Muscle layer of colon (tissue), 2 donors: ENCODE data around the gene NECAB2.

Source experiments
- H3K27ac ChIP-seq: one replicate; pipeline ENCODE4 v1.7.0; 2013; ENCODE audit warnings: low read depth, mild to moderate bottlenecking, low read length, moderate library complexity
- H3K27me3 ChIP-seq, 2 donors: one replicate each; pipeline ENCODE4 v1.7.0; 2013; ENCODE audit warnings: low read length in 2 of 2, mild to moderate bottlenecking in 2 of 2; ENCODE audit not compliant: insufficient read depth in 2 of 2, control insufficient read depth in 1 of 2
- H3K36me3 ChIP-seq: one replicate; pipeline ENCODE4 v1.7.0; 2013; ENCODE audit warnings: mild to moderate bottlenecking, low read length; ENCODE audit not compliant: insufficient read depth
- H3K4me1 ChIP-seq: one replicate; pipeline ENCODE4 v1.7.0; 2013; ENCODE audit warnings: mild to moderate bottlenecking, low read length; ENCODE audit not compliant: insufficient read depth
- H3K4me3 ChIP-seq, 2 donors: one replicate each; pipeline ENCODE4 v1.7.0; 2013; ENCODE audit warnings: low read length in 2 of 2, low read depth in 1 of 2, mild to moderate bottlenecking in 1 of 2, moderate library complexity in 1 of 2
- H3K9ac ChIP-seq: one replicate; pipeline ENCODE4 v1.7.0; 2013; ENCODE audit warnings: low read length
- H3K9me3 ChIP-seq: one replicate; pipeline ENCODE4 v1.7.0; 2013; ENCODE audit warnings: mild to moderate bottlenecking, low read length
- donor health status: abdominal sarcoma.
- donor health status: Adenocarcinoma of cecum.

NECAB2 gene

GRCh38 chr16:83972256-83973008, 4.4 kb downstream of the NECAB2 start:
- H3K36me3 ChIP-seq = no peaks in the 10 kb centered on the region
- H3K9me3 ChIP-seq = no peaks in the 10 kb centered on the region
- no peak overlapping the region for H3K27ac ChIP-seq
- no peak overlapping the region for H3K9ac ChIP-seq
- H3K4me1 ChIP-seq = no peaks in the 10 kb centered on the region
- H3K4me3 ChIP-seq = no peak overlapping the region
- peaks cover 0 to 13% of the 10 kb centered on the region in 2 donors for H3K27me3 ChIP-seq

GRCh38 chr16:83973077-83973476, 5.0 kb downstream of the NECAB2 start:
- Histone ChIP-seq H3K27ac (no peak overlapping the region), H3K27me3 (peaks cover 0 to 13% of the 10 kb centered on the region in 2 donors), H3K9ac (no peak overlapping the region), H3K36me3 (no peaks in the 10 kb centered on the region), H3K4me3 (no peak overlapping the region), H3K9me3 (no peaks in the 10 kb centered on the region), H3K4me1 (no peaks in the 10 kb centered on the region)

DNA sequence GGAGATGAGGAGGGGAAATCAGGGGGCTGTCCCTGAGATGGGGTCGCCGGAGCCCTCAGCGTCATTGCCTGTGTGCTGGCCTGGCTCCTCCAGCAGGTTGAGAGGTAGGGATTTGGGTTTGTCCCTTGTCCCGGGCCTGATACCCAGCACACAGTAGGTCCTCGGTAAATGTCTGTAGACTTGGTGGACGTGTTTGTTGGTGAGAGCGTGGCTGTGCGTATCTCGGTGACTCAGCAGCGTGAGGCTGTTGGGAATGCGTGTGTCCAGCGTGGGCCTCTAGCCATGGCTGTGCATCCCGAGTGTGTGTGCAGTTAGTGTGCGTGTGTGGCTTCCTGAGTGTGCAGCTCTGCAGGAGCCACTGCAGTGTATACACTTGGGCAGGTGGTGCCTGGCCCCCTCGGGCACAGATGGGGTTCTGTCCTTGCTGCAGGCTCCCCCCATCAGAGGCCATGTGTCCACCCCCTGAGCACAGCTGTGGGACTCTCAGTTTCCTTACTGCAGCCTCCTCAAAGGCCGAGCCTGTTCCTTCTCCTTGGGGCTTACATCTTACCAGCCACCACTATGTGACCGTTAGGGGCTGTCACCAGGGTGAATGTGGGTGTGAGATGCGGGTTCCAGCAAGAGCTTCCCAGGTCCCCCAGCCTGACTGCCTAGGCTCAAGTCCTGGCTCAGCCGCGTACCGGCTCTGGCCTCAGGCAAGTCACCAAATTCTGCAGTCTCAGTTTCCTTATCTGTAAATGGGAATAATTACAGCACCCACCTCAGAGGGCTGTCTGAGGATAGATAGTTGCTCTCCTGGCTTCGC, 5.7 kb downstream of the NECAB2 start:
- Histone ChIP-seq H3K27me3 (peaks cover 0 to 12% of the 10 kb centered on the region in 2 donors), H3K4me3 (no peak overlapping the region), H3K36me3 (no peaks in the 10 kb centered on the region), H3K27ac (no peak overlapping the region), H3K9ac (no peak overlapping the region), H3K9me3 (no peaks in the 10 kb centered on the region), H3K4me1 (no peaks in the 10 kb centered on the region)

DNA sequence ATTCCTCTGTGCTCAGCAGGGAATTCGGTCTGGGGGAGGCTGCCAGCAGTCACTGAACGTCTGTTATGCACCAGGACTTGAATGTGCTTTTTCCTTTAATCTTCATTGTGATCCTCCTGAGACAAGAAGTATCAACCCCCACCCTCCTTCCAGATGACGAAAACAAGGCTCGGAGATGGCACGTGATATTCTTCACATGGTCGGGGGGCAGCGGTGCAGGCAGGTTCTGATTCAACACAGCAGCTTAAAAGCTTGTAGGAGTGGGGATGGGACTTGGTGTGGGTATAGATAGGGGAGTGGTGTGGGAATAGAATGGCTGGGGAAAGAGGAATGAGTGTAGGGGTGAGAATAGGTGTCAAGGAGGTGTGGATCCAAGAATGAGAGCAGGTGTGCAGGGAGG, 6.4 kb downstream of the NECAB2 start:
- Histone ChIP-seq H3K36me3 (no peaks in the 10 kb centered on the region), H3K4me3 (no peak overlapping the region), H3K9me3 (no peaks in the 10 kb centered on the region), H3K4me1 (no peaks in the 10 kb centered on the region), H3K27ac (no peak overlapping the region), H3K27me3 (peaks cover 0 to 5% of the 10 kb centered on the region in 2 donors), H3K9ac (no peak overlapping the region)

- Histone ChIP-seq H3K4me1 (no peaks in the 10 kb centered on the region), H3K4me3 (no peak overlapping the region), H3K9ac (no peak overlapping the region), H3K27ac (no peak overlapping the region), H3K27me3 (no peaks in the 10 kb centered on the region), H3K36me3 (no peaks in the 10 kb centered on the region), H3K9me3 (no peaks in the 10 kb centered on the region)
Observed at GRCh38 chr16:83975590-83976260, 7.7 kb downstream of the NECAB2 start.

- H3K4me1 ChIP-seq = no peaks in the 10 kb centered on the region
- H3K4me3 ChIP-seq = no peak overlapping the region
- no peak overlapping the region for H3K9ac ChIP-seq
- no peaks in the 10 kb centered on the region for H3K9me3 ChIP-seq
- no peaks in the 10 kb centered on the region for H3K27me3 ChIP-seq
- H3K36me3 ChIP-seq = no peaks in the 10 kb centered on the region
- H3K27ac ChIP-seq = no peak overlapping the region
Observed at GRCh38 chr16:83977056-83977815, 9.2 kb downstream of the NECAB2 start.

GRCh38 chr16:83978401-83978904, 10.4 kb downstream of the NECAB2 start:
- Histone ChIP-seq H3K36me3 (no peaks in the 10 kb centered on the region), H3K27me3 (no peaks in the 10 kb centered on the region), H3K9me3 (no peaks in the 10 kb centered on the region)

GRCh38 chr16:83979441-83979840, 11.4 kb downstream of the NECAB2 start:
- H3K36me3 ChIP-seq = no peaks in the 10 kb centered on the region
- no peak overlapping the region for H3K4me3 ChIP-seq
- H3K9ac ChIP-seq = no peak overlapping the region
- no peaks in the 10 kb centered on the region for H3K4me1 ChIP-seq
- no peak overlapping the region for H3K27ac ChIP-seq
- H3K9me3 ChIP-seq = no peaks in the 10 kb centered on the region
- no peaks in the 10 kb centered on the region for H3K27me3 ChIP-seq

More at GRCh38 chr16:83978401-83978904, 10.4 kb downstream of the NECAB2 start:
- H3K4me3 ChIP-seq = no peak overlapping the region
- H3K27ac ChIP-seq = no peak overlapping the region
- no peak overlapping the region for H3K9ac ChIP-seq
- H3K4me1 ChIP-seq = no peaks in the 10 kb centered on the region

DNA sequence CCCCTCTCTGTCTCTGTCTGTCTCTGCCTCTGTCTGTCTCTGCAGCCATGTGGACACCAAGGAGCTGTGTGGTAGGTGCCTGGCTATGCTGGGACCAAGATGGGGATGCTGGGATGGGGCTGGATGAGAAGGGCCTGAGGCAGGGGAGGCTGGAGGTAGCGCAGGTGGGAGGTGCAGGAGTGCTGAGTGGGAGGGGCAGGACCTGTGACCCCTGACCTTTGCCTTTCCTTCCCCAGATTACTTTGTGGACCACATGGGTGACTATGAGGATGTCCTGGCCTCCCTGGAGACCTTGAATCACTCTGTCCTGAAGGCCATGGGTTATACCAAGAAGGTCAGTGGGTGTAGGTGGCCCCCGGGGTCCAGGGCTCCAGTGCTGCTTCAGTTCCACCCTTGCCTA, 12.8 kb downstream of the NECAB2 start:
- no peak overlapping the region for H3K4me3 ChIP-seq
- no peaks in the 10 kb centered on the region for H3K4me1 ChIP-seq
- no peaks in the 10 kb centered on the region for H3K27me3 ChIP-seq
- H3K9me3 ChIP-seq = no peaks in the 10 kb centered on the region
- H3K27ac ChIP-seq = no peak overlapping the region
- H3K36me3 ChIP-seq = no peaks in the 10 kb centered on the region
- H3K9ac ChIP-seq = no peak overlapping the region

GRCh38 chr16:83981799-83982198, 13.8 kb downstream of the NECAB2 start:
- H3K27me3 ChIP-seq = no peaks in the 10 kb centered on the region
- H3K27ac ChIP-seq = no peak overlapping the region
- H3K4me3 ChIP-seq = no peak overlapping the region
- H3K36me3 ChIP-seq = no peaks in the 10 kb centered on the region
- no peak overlapping the region for H3K9ac ChIP-seq
- no peaks in the 10 kb centered on the region for H3K4me1 ChIP-seq
- no peaks in the 10 kb centered on the region for H3K9me3 ChIP-seq

DNA sequence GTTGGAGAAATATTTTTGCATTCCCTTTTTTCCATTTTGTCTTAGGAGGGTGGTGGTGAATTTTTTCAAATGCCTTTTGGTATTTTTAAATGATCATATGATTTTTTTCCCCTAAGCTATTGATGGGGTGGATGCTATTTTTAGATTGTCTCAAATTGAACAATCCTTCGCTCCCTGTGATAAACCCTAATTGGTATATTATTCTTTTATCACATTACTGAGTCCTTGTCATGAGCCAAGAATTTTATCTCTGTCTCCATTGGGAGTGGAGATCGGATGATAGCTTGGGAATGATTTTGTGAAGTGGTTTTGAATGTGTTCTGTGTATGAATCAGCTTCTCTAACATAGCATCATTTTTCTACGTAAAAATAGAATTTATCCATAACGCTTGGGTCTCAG, 15.4 kb downstream of the NECAB2 start:
- no peaks in the 10 kb centered on the region for H3K36me3 ChIP-seq

More for the DNA sequence above, 15.4 kb downstream of the NECAB2 start:
- Histone ChIP-seq H3K27me3 (no peaks in the 10 kb centered on the region), H3K4me1 (no peaks in the 10 kb centered on the region), H3K4me3 (no peak overlapping the region), H3K9ac (no peak overlapping the region), H3K27ac (no peak overlapping the region), H3K9me3 (no peaks in the 10 kb centered on the region)
